ENCODE measurements around the gene CAMTA1.
A peak's percentile ranks its signal among the peaks of the same experiment; 100 is the strongest.

CAMTA1 gene

DNA sequence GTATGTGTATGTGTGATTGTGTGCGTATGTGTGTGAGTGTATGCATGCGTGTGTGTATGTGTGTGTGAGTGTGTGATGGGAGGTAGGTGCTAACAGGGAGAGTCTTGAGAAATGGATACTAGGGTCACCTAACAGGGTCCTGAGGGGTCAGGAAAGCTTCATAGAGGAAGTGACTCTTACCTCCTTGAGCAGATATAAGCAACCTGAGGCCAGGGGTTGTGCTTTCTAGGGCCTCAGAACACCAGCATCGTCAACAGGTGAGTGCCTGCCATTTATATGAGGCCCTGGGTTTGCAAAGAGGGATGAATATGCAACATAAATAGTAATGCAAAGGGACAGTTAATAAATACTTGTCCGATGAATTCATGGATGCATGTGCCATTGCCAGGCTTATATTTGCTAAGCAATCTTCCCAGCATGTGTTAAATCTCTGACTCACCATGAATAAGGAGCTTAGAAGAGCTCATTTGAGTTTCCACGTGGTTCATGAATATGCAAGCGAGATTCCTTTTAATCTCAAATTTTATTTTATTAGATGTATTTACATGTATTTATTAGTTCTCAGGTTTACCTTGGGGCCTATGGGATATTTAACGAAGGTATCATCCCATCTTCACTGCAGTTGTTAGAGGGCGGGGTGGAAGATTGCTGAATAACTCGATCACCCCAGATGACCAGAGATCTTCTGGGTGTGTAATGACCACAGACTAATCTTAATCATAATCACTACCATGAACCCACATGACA, 438.3 kb downstream of the CAMTA1 start:
- DNase-seq, result no peak

DNA sequence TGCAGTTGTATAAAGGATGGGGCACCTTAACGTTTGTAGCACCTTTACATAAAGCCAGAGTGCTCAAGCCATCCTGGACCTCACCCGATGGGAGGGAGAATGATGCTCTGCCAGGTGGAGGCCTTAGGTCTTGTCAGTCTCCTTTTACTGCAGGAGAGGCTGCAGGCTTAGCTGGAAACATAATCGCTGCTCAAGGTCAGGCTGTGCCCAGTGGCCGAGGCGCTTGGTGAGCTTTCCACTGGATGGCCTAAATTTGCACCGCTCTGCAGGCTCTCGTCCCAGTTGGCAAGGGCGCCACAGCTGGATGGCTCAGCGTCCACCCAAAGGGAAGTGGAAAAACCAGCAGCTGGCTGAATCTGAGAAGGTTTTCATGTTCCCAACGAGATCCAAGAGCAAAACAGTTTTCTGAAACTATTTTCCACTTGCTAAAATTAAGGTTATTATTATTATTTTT, 438.9 kb downstream of the CAMTA1 start:
- no peak for DNase-seq

DNA sequence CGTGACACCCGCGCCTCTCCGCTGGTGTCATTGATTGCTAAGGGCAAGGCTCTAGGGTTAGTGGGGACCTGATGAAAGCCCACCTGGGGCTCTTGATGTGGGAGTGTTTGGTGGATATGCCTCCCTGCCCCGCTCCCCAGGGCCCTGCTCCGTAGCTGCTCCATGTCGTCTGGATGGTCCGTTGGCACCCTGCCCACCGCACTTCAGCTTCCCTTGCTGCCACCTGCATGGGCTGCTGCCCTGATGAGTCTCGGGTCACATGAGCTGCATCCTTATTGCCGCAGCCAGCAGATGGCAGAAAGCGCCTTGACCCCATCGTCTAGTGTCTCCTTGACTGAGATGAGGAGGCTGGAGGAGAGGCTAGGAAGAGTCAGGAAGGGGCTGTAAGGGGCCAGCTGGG, 439.4 kb downstream of the CAMTA1 start:
- no peak for DNase-seq

DNA sequence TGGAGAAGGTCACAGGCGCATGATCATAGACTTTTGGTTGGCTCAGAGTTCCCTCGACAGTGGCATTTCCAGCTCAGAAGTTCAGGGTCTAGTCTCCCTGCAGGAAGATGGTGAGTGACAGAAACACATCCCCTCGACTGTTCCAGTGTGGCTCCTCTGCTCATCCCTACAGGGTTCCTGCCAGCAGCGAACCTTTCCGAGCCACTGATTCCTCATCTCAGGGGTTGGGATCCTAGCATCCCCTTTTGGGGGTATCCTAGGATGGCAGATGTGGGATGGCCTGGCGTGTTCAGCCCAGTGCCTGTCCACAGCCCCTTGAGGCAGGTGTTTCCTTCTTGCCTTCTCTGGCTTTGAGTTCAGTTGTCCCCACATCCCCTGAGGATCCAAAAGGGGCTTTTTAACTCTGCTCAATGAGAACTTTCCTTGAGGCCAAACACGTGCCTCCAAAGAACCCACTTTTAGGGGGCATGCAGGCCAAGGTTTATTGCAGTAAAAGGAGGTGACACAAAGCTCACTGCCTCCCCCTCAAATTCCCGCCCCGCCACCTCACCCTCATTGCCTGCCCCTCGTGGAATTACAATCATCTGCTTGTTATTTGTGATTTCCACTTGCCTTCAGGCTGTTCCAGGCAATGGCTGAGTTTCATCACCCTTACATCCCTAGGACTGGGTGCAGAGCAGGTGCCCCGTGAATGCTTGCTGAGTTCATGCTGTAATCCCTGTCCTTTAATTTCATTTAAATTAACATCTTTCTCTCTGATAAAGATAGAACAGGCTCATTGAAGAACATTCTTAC, 440.7 kb downstream of the CAMTA1 start:
- DNase-seq, result no peak

DNA sequence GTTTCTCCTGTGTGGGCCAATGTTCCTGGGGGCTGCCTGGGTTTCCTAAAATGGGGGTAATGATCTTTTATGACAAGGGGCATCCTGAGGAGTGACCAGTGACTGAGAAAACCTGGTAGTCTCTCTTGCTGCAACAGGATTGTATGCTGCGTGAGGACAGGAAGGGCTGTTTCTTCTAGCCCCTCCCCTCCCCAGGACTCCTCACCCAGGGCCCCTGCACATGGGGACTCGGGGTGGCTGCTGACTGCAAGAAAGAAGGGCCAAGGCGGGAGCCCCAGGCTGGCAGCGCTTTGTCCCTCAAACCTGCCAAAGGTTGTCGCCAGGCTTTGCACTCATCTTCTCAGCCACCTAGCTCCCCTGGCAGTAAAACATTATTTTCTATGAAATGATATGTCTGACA, 442.4 kb downstream of the CAMTA1 start:
- DNase-seq, result no peak

DNA sequence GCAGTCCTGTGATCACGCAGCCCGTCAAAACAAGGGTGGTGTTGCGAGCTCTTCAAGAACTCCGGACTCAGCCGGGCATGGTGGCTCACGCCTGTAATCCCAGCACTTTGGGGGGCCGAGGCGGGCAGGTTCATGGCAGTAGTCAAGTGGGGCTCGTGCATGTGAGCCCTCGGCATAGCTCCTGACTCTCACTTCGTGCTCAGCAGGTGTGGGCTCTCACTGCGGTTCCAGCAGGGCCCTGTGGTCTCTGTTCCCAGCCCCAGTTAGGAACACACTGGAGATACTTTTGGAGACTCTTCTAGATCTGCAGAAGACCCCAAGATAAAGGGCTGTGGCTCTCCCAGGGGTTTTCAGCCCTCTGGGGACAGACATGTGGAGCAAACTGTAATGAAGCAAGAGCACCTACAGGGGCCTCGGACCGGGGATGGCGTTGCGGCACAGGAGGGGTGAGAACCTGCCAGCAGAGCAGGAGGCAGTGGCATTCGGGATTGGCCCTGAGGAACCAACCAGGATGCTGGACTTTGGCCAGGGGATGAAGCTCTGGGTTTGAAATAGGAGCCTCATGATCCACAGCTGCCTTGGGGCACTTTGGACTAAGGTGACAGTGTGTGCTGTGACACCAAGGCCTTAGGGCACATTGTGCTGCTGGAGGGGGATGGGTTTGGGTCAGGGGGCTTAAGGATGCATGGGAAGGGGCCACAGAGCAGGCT, 443.2 kb downstream of the CAMTA1 start:
- no peak for DNase-seq

DNA sequence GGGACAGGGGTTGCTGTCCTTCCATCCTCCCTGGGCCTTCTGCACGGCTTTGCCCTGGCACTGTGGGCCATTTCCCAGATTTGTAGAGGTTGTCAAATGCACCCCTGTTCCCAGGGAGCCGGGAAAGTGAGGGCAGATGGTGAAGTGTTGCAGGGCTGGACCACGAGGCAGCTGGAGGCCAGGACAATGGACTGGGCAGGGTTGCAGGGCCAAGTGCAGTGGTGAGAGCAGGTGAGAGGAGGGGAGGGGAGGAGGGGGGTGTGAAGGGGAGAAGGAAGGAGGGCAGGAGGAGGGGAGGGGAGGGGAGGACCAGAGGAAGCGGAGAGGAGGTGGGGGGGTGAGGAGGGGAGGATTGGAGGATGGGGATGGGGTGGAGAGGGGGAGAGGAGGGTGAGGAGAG, 443.9 kb downstream of the CAMTA1 start:
- no peak for DNase-seq

DNA sequence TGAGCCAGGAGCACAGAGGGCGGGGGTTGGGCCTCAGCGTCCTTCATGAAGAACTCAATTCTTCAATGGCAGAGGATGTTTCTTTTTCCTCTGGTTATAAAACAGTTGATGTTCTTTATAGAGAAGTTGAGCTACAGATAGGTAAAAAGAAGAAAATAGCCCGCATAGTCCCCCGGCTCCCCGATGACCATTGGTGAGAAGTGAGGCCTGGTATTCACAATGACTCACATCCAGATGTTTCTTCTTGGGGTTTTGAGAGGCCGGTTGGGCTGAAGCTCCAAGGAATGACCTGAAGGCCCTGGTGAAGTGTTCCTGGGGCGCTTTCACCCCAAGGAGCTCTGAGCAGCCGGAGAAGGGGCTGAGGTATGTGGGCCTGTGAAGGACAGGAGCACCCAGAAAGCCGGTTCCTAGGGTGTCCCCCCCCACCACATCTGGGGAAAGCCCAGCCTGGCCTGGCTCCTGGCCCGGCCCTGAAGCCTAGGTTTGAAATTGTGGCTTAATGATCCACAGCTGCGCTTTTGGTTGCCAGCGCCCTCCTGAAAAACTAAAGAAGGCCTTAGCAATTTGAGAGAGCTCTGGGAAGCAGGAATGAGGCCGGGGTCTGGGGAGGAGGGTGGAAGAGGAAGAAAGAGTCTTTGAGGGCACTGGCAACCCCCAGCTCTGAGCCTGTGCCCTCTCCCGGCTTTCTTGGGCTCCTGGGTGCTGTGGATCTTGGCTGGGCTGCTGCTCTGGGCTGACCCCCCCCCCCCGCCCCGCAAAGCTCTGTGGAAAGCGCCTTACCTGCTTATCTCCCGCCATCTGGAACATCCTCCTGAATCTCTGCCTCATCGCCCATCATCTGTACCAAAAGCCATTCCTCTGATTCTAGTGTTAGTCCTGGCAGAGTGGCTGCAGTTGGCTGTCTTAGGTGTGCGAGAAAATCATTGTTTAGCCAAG, 444.7 kb downstream of the CAMTA1 start:
- DNase-seq, result no peak

DNA sequence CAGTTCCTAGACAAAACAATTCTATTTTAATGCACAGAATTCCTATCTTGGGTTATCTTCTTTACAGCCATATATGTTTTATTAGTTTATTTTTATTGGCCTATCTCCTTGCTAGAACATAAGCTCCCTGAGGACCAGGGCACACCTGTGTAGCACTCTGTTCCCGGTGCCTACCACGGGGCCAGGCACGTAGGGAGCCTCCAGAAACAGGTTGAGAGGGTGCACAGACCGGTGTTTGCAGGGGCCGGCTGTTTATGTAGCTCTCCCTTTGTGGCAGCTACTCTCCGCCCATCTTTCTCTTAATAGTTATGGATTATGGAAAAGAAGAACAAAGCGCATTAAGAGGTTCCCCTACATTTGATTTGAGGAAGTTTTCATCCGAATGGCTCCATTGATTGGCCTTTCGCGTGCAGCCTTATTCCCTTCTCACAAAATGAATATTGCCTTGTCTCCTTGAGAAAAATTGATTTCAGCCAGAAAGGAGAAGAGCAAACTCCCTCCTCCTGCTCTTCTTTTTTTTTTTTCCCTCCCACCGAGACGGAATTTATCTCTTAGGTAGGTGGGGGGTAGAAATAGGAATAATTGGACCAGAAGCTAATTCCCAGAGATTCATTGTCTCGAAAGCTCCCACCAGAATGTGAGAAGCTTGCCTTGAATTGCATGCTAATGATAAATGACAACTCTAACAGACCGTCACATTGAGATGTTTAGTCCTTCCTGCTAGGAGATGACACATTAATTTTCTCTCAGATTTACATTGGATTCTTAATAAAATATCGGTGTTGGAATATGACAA, 447.4 kb downstream of the CAMTA1 start:
- no peak for DNase-seq

DNA sequence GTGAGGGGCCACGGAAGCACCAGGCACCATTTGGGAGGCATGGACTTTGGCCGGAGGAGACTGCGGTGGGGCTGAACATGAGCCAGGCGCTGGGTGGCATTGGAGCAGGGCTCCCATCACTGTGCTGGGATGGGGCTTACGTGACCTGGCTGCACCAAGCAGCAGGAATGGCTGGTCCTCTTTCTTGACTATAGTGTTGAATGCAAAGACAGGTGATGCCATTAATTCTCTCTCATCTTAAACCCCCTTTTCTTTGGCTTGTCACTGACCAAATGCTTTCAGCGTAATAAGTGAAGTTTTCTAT, 447.9 kb downstream of the CAMTA1 start:
- no peak for DNase-seq

DNA sequence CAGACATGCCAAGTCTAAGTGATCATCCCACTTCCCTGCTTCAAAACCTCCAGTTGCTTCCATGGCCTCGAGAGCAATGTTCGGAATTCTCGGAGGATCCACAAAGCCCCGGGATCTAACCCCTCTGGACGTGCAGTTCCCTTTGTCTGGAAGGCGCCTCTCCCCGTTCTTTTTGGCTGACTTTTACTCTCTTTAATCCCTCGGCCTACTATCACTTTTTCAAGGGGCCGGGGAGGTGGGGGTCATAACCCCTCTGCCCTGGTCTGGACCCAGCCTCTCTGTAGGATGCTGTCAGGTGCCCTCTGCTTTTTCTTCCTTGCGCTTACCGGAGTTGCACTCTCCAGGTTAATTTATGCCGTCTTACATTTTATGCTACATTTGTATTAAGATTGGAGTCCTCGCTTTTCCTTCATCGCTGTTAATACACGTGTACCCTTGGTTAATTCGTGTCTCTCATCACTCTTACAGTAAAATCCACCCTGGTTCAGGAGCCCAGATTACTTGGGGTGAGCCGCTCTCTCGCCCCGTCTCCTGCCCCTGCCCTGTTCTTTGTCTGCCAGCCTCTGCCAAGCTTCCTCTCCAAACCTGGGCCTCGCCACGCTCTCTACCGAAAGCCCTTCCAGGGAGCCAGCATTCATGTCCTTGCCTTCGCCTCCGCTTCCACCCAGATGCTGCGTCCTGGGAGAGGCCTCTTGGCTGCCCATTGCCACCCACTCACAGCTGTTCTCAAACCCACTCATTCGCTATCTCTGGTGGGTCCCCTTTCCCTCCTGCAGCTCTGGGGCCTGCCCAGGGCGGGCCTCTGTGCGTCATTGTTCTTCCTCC, 448.6 kb downstream of the CAMTA1 start:
- no peak for DNase-seq

DNA sequence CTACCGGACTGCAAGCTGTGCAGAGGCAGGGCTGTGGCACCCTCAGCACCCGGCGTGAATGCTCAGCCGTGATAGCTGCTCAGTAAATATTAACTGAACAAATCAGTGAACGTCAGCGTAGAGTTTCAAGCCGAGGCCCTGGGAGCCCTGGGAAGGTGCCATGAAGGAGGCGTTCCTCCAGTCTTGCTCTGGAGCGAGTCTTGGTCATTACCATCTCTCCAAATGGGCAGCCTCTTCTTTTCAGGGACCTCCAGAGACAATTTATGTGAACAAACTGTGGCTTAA, 449.2 kb downstream of the CAMTA1 start:
- no peak for DNase-seq

DNA sequence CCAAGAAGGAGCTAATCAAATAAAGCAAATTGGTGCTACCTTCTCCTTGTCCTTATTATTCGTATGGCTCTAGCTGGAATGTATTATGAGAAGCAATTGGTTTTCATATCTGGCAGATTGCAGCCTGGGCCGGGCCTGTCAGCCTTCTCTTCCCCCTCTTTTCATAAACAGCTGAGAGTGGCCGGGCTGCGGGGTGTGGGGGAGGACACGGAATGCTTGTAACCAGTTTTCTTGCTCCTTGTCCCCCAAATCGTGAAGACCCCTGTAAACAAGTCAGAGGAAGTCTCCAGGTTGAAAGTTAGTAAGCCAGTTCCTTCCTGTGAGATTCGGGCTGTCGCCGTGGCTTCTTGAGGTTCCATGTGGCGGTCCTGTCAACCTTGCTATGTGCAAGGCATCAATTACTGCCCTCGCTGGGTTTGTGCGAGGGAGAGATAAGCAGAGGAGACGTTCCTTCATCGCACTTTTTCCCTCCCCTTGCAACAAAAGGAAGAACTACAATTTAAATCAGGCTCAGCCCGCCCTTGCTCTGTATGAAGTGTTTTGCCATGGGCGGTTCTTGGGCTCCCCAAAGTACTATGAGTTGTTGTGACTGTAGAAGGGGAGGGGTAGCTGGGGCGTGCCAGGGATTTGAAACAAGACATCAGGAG, 450.7 kb downstream of the CAMTA1 start:
- peak in 1 of 3 donors; percentile 22 for DNase-seq

DNA sequence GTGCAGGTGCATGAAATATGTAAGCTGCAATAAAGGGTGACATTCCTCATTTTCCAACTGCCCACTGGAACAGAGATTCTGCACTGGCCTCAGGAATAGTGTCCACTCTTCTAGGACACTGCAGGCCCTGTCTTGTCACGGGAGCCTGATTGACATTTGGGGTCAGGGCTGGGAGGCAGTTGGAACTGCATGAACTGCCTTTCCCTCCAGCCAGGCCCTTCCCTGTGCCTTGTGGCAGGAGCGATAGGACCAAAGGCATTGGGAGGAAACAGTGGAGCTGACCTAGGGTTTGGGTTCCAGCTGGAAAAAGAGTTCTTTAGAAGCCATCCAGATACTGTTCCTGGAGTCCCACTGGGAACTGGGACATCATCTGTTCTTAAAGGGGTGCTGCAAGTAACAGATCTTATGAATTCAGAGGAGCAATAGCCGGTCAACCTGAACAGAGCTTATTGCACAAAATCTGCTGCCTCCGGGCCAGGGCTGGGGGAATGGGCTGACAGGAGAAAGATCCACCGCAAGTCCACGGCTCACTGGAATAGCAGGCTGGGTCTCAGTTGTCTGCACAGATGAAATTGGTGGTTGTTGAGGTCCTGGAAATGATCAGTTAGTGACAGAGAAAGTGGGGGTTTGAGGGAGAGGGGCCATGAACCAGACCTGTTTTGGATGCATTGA, 451.7 kb downstream of the CAMTA1 start:
- DNase-seq, result no peak

DNA sequence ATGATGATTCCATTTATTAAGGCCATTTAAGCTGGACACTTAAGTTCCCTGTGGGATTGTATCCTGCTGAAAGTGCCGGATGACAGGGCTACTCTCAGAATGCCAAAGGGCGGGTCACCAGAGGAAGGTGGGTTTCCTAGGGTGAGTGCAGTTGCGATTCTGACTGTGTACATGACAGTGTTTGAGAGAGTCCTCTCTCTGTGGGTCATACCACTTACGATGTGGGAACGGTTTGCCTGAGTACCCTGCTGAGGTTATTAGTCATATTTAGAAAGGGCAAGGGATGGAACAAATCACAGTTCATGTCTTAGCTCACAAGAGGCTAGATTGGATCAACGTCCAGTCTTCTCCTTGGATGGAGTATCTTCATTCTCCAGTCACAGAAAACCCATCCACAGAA, 461.9 kb downstream of the CAMTA1 start:
- DNase-seq, result no peak

DNA sequence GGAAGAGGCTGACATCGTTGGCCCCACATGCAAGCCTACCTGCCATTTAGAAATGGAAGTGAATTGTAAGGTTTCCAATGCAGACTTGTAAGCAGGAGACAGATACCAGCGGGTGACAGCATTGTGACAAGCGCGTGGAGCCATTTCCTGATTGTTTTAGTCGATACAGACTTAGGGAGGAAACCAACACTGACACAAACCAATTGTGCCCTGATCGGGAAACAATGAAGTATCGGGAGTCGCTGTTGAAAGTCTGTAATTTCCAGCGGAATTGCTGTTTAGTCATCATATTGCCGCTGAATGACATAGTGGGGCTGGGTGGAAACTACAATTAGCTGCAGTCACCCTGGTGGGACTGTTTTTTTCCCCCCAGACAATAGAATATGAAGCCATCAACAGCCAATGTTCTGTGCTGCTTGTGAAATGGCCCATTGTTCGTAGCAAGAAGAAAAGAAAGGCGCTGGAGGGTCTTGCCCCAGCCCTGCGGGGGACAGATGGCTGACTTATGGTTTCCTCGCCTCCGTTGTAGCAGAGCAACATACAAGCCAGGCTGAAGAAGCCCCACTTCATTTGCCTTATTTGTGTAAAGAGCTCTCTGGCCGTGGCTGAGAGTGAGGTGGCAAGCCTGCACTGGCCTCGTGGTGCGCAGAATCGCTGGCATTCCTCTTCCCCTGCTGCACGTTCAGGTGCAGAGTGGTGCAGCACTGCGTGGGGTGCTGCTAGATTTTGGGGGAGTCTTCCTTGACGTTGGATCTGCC, 462.7 kb downstream of the CAMTA1 start:
- peak; percentile 30 to 39 (median 36) for DNase-seq

DNA sequence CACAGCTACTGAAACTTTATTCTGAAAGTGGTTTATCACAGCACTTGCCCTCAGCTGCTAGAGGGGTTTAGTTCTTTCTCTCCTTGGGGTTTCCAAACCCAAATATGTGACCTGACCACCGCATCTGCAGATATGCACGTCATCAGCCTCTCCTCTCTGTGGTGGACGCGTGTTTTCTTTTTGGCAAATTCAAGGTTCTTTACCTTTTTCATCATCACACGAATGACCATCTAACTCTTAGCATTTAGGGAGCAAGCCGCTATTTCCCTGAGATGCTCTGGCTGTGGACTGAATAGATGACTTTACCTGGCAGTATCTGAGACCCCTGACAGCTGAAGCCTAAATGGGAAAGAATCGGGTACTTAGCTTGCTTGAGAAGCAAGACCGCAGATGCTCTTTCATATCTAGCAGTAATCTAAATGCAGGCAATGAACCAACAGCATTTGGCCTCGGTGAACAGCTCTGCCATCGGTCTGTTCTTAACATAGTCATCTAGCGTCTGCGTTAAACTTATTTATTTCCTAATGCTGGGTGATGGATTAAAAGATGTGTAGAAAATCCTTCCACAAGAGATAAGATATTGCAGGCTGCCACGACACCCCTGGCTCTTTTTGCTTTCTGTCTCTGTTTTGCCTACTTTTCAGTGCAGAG, 463.4 kb downstream of the CAMTA1 start:
- DNase-seq, result no peak

DNA sequence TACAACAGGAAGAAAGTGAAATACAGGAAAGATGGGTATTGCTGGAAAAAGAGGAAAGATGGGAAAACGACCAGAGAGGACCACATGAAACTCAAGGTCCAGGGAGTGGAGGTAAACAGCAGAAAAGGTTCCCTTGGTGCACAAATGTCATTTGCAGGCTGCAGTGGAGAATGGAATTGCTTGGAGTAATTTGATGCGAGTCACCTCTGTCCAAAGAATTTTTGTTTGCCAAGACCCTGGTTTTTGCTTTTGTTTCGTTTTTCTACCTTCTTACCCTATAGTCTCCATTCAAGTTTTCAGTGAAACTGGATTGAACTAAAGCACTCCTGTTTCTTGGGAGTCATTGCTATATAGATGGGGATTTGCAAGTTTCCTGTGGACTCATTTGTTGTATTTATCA, 464.3 kb downstream of the CAMTA1 start:
- DNase-seq, result no peak

DNA sequence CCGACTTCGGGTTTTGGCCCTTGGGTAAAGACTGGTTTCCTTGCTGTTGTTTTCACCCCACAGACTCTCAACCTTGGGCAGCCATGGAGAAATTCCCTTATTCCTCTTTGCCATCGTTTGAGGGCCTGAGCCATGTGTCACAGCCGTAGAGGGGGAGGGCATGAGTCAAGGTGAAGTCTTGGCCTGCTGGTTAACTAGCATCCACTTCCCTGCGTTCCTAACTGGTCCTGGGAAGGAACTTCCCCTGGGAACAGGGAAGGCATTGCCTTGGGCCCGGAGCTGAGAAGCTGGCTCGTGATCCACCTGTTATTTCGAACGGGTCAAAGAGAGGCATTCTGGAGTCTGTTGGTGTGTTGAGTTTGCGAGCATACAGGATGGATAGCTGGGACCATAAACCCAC, 464.9 kb downstream of the CAMTA1 start:
- DNase-seq, result no peak
